Effector memory CD4-positive, alpha-beta T cell (primary cell): ENCODE measurements around the gene POGLUT3.

Experiments used
- DNase-seq, 3 donors: peaks; one replicate each; pipeline ENCODE4 v3.0.0-alpha.2; 2020
- H3K27ac ChIP-seq: 2 replicates; pipeline ENCODE4 v1.7.0; 2013; ENCODE audit warnings: mild to moderate bottlenecking, low read length, moderate library complexity; ENCODE audit not compliant: insufficient read depth, poor library complexity, severe bottlenecking
- H3K27me3 ChIP-seq: replicated peaks from 2 replicates; pipeline ENCODE4 v1.7.0; 2013; ENCODE audit warnings: mild to moderate bottlenecking, low read length; ENCODE audit not compliant: insufficient read depth, control insufficient read depth, poor library complexity, severe bottlenecking
- H3K36me3 ChIP-seq: 2 replicates; pipeline ENCODE4 v1.7.0; 2013; ENCODE audit warnings: mild to moderate bottlenecking, low read length, moderate library complexity; ENCODE audit not compliant: control insufficient read depth, insufficient read depth
- H3K4me1 ChIP-seq: 2 replicates; pipeline ENCODE4 v1.7.0; 2013; ENCODE audit warnings: low read length, mild to moderate bottlenecking; ENCODE audit not compliant: control insufficient read depth, insufficient read depth, poor library complexity, severe bottlenecking
- H3K4me3 ChIP-seq: 2 replicates; pipeline ENCODE4 v1.7.0; 2013; ENCODE audit warnings: low read length, low read depth, mild to moderate bottlenecking; ENCODE audit not compliant: insufficient read depth, poor library complexity, severe bottlenecking
- H3K9me3 ChIP-seq: 2 replicates; pipeline ENCODE4 v1.7.0; 2013; ENCODE audit warnings: mild to moderate bottlenecking, low read length, moderate library complexity; ENCODE audit not compliant: control insufficient read depth

POGLUT3 gene

DNA sequence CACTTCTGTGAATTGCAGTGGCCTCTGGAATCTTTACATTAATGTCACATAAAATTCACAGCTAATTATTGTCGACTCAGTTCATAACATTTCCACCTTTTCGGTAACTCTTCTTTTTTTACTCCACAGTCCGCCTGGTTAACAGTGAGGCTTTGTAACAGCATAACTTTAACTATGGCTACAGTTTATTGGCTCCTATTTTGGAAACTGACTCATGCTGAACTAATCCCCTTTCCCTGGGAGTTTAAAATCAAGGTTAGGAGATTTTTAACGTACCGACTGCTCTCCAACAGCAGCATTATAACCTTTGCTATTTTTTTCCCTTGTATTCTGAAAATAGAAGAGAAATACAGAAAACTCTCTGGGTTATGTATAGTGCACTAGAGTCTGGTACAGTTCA is 3.2 kb upstream of the POGLUT3 start:
- H3K4me1 ChIP-seq, result peaks cover 3% of the 10 kb centered on the region
- no peaks in the 10 kb centered on the region for H3K9me3 ChIP-seq
- no peak overlapping the region for H3K4me3 ChIP-seq
- no peaks in the 10 kb centered on the region for H3K36me3 ChIP-seq
- no peak overlapping the region for H3K27ac ChIP-seq
- DNase-seq, result no peak
- no peaks in the 10 kb centered on the region for H3K27me3 ChIP-seq

DNA sequence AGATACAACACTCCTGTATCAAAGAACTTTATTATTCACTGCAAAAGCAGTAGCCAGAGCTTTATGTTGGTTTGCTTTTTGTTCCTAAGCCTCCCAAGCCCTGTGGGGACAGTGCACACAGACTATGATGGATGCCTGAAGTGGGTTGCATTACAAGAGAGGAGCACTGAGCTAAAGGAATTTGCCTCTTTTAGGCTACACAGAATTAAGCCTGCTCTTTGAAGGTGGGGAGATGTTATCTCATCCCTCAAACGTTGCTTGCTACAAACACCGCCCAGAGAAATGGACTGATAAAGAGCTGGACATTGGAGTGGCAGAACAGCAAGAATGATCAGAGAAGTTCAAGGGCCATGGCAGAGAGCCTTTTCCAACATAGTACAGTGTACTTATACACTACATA is 2.5 kb upstream of the POGLUT3 start:
- H3K9me3 ChIP-seq, result no peaks in the 10 kb centered on the region
- no peak overlapping the region for H3K27ac ChIP-seq
- no peak for DNase-seq
- peaks cover 3% of the 10 kb centered on the region for H3K4me1 ChIP-seq
- H3K36me3 ChIP-seq, result no peaks in the 10 kb centered on the region
- no peak overlapping the region for H3K4me3 ChIP-seq
- no peaks in the 10 kb centered on the region for H3K27me3 ChIP-seq

DNA sequence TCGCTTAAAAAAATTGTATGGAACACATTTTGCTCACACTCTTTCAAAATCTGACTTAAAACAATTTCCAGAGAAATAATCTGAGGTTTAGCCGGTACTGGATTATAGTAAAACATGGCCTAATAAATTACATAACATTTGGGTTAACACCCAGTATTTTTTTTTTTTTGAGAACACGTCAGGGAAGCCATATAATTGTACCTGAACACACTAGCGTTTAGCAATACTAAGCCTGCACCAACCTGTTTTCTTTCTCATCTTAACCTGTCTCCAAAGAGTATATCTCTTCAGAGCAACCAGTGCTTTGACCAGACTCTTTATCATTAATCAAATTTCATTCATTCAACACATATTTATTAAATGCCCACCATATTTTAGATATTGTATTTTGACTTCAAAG is 2.0 kb upstream of the POGLUT3 start:
- Histone ChIP-seq H3K27me3 (no peaks in the 10 kb centered on the region), H3K4me1 (peaks cover 3% of the 10 kb centered on the region)
- no peak for DNase-seq

DNA sequence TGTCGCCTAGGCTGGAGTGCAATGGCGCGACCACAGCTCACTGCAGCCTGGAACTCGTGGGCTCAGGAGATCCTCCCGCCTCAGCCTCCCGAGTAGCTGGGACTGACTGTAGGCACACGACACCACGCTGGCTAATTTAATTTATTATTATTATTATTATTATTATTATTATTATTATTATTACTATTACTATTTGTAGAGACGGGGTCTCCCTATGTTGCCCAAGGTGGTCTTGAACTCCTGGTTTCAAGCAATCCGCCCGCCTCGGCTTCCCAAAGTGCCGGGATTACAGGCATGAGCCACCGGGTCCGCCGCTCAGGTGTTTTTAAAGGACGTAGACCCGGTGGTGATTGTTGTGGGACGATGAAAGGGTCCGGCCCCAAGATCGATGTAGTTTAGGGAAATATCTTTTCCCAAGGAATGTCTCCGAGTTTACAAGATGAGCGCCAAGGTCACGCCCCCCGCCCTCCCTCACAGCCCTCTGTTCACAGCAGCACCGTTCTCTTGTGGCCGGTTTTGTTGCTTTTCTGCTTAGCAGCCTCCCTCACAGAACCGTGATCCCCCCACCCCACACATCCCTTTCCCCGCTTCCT is 728 bp upstream of the POGLUT3 start:
- Histone ChIP-seq H3K27ac (peak overlapping the region; percentile 81), H3K27me3 (no peaks in the 10 kb centered on the region), H3K4me3 (peak overlapping the region; percentile 79), H3K36me3 (no peaks in the 10 kb centered on the region), H3K9me3 (no peaks in the 10 kb centered on the region), H3K4me1 (peaks cover 3% of the 10 kb centered on the region)
- DNase-seq, result no peak

More for the DNA sequence above, 2.0 kb upstream of the POGLUT3 start:
- Histone ChIP-seq H3K9me3 (no peaks in the 10 kb centered on the region), H3K36me3 (no peaks in the 10 kb centered on the region), H3K4me3 (no peak overlapping the region), H3K27ac (no peak overlapping the region)

DNA sequence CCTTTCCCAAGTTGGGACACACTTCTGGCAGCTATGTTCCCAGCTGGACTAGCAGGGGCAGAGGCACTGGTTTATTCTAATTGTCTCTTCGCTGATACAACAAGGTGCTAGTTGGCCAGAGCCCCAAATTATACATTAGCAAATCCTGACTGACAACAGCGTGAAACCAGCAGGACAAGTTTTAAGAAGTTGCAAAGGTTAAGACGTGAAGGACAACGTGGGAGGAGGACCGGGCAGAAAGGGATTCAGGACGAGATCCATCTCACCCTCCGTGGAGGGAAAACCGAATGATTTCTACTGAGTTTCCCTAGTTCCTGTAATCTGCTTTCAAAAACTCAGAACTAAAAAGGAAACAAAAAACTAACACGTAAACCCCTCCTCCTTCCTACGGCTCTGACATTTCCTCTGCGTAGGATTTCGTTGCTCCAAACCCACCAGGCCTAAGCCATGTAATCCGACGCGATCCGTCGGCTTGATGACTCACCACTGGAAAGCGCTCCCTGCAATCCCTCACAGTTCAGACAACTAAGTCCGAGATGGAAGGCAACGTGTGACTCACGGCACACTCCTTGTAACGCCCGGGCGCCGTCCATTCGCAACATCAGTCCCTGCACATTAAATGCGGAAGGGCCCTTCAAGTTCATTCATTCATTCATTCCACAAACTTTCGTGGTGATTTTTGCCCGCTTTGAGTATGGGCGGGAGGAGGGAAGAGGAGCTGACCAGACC is 703 bp downstream of the POGLUT3 start:
- Histone ChIP-seq H3K4me1 (peaks cover 3% of the 10 kb centered on the region), H3K27me3 (no peaks in the 10 kb centered on the region), H3K36me3 (no peaks in the 10 kb centered on the region), H3K4me3 (peak overlapping the region; percentile 79), H3K27ac (peak overlapping the region; percentile 81), H3K9me3 (no peaks in the 10 kb centered on the region)
- peak; percentile 63 to 74 (median 67) for DNase-seq

DNA sequence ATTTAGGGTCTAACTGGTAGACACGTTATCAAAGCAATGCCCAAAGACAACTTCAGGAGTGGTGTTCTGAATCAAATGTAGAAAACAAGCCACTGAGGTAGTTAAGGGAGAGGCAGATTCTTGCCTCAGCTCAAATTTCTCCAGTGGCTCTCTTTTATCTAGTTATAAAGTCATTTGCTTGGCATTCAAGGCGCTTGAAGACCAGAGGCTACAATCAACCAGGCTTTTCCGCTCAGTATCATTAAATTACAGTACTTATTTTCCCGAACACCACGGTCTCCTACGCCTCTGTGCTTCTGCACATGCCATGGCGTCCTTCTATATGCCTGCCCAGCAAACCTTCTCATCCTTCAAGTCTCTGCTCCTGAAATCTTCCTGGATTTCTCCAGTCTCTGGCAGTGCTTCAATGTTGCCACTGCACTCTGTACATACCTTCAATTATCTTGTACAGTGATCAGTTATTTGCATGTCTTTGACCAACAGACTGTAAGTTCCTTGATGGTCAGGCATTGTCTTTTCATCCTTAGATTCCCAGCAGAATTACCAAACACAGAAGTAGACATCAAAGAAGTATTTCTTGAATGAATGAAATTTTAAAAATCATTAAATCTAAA is 1.4 kb downstream of the POGLUT3 start:
- H3K4me3 ChIP-seq, result peak overlapping the region; percentile 79
- no peak for DNase-seq
- H3K36me3 ChIP-seq, result no peaks in the 10 kb centered on the region
- peaks cover 3% of the 10 kb centered on the region for H3K4me1 ChIP-seq
- peak overlapping the region; percentile 81 for H3K27ac ChIP-seq
- no peaks in the 10 kb centered on the region for H3K9me3 ChIP-seq
- H3K27me3 ChIP-seq, result no peaks in the 10 kb centered on the region

DNA sequence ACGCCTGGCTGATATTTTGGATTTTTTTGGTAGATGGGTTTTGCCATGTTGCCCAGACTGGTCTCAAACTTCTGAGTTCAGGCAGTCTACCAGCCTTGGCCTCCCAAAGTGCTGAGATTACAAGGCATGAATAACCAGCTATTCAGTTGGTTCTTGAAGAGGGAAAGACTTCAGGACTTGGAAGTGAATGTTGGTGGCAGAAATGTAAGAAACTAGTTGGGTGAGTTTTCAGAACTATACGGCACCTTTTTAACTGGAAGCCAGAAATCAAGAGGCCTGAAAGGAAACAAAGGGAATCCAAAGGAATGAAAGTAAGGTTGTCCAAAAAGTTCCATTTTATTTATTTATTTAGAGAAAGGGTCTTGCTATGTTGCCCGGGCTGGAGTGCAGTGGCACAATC is 2.9 kb downstream of the POGLUT3 start:
- no peak overlapping the region for H3K27ac ChIP-seq
- H3K9me3 ChIP-seq, result no peaks in the 10 kb centered on the region
- no peak for DNase-seq
- H3K36me3 ChIP-seq, result no peaks in the 10 kb centered on the region
- no peak overlapping the region for H3K4me3 ChIP-seq
- peaks cover 3% of the 10 kb centered on the region for H3K4me1 ChIP-seq
- H3K27me3 ChIP-seq, result no peaks in the 10 kb centered on the region

DNA sequence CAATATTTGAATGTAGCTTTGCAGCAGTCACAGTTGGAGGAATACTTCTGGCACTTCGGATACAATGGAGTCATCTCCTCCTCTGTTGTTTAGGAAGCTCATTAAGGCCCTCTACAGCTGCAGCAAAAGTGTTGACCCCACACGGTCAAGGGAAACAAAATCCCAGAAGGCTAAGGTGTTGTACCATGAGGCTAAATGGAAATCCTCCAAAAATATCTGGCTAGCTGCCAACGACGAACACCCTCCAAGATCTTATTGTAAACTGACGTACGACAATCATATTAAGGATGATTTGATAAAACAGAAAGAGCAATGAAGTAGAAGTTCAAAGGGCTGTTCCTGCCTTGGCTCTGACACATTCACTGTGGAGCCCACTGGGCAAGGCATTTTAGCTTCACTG is 4.0 kb downstream of the POGLUT3 start:
- Histone ChIP-seq H3K4me3 (no peak overlapping the region), H3K9me3 (no peaks in the 10 kb centered on the region), H3K27me3 (no peaks in the 10 kb centered on the region), H3K27ac (no peak overlapping the region), H3K36me3 (peaks cover 4% of the 10 kb centered on the region), H3K4me1 (peaks cover 3% of the 10 kb centered on the region)
- DNase-seq, result no peak

DNA sequence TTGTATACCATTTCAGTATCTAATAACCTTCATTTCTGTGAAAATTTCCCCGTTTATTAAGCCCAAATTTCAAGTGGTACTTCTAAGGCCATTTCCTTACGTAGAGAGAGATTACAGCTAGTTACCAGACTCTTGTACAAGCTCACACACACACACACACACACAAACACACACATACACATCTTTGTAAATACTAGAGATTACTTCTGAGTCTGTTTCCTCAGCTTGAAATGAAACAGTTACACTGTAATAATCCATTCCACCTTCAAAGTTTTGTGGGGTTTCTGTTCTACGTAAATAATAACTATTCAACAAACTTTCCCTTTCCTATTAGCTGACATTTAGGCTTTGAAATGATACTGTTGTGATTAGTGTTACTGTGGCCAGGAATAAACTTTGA is 6.2 kb downstream of the POGLUT3 start:
- no peak for DNase-seq
- H3K9me3 ChIP-seq, result no peaks in the 10 kb centered on the region
- H3K27ac ChIP-seq, result no peak overlapping the region
- peaks cover 2% of the 10 kb centered on the region for H3K4me1 ChIP-seq
- H3K27me3 ChIP-seq, result no peaks in the 10 kb centered on the region
- H3K36me3 ChIP-seq, result peaks cover 4% of the 10 kb centered on the region
- H3K4me3 ChIP-seq, result no peak overlapping the region

DNA sequence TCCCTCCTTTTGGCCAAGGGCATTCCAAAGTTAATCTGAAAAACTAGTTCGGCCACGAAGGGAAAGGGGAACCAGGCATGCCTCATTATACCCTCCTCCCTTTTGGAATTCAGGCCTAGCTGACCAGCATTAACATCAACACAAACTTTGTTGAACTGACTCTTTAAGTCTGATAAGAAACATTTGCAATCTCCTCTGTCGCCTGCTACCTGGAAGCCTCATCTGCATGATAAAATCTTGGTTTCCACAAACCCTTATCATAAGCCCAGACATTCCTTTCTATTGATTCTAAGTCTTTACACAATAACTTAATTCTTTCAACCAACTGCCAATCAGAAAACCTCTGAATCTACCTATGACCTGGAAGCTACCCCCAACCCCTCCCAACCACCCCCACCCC is 11.4 kb downstream of the POGLUT3 start:
- Histone ChIP-seq H3K27ac (no peak overlapping the region), H3K4me3 (no peak overlapping the region), H3K36me3 (peaks cover 16% of the 10 kb centered on the region), H3K9me3 (no peaks in the 10 kb centered on the region), H3K27me3 (no peaks in the 10 kb centered on the region), H3K4me1 (no peaks in the 10 kb centered on the region)
- no peak for DNase-seq
